ENCODE data around the gene AGL. TPM values are rescaled to one million over a fixed set of nuclear protein-coding genes. Genes with fewer than 3 reads are reported as not detected.
"Not testable (repeated sequence)": the region's sequence is repeated elsewhere in the genome, so short reads cannot be mapped to it uniquely, and the experiment has no call there.

The AGL gene
- total RNA-seq, 2 donors from 2014 or later, result 20.2 to 45.4 TPM

GRCh38 chr1:99955375-99955774 is 105.2 kb downstream of the AGL start:
- no peak overlapping the region for H3K27ac ChIP-seq
- DNase-seq (ENCODE audit: low spot score), result no peak
- H3K4me1 ChIP-seq, result no peaks in the 10 kb centered on the region
- TF ChIP-seq, protein P1, sequence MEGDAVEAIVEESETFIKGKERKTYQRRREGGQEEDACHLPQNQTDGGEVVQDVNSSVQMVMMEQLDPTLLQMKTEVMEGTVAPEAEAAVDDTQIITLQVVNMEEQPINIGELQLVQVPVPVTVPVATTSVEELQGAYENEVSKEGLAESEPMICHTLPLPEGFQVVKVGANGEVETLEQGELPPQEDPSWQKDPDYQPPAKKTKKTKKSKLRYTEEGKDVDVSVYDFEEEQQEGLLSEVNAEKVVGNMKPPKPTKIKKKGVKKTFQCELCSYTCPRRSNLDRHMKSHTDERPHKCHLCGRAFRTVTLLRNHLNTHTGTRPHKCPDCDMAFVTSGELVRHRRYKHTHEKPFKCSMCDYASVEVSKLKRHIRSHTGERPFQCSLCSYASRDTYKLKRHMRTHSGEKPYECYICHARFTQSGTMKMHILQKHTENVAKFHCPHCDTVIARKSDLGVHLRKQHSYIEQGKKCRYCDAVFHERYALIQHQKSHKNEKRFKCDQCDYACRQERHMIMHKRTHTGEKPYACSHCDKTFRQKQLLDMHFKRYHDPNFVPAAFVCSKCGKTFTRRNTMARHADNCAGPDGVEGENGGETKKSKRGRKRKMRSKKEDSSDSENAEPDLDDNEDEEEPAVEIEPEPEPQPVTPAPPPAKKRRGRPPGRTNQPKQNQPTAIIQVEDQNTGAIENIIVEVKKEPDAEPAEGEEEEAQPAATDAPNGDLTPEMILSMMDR (IDR thresholded peaks at IDR 0.05), result no peak
- H3K4me3 ChIP-seq, result no peak overlapping the region
- H3K9me3 ChIP-seq, result peaks cover 0 to 3% of the 10 kb centered on the region in 2 donors
- H3K27me3 ChIP-seq, result no peaks in the 10 kb centered on the region
- H3K36me3 ChIP-seq, result no peaks in the 10 kb centered on the region

DNA sequence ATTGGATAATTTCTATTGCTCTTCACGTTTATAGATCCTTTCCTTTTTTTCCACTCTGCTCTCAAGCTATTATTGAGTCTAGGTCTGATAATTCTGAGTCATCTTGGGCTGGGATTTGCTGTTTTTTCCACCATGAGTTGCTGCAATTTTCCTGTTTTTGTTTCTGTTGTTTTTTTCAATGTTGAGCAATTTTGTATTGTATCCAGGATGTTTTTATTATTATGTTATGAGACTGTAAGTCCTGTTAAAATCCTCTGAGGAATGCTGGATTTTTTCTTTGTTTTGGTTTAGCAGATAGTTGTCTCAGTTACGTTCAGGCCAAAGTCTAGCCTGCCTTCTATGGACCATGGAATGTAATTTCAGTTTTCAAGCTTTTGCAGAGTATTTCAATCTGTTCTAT is 106.6 kb downstream of the AGL start:
- H3K9me3 ChIP-seq, result peaks cover 0 to 3% of the 10 kb centered on the region in 2 donors
- H3K27ac ChIP-seq, result peak overlapping the region in 1 of 2 donors; percentile 40
- no peak overlapping the region for H3K4me3 ChIP-seq
- TF ChIP-seq, protein P1 (IDR thresholded peaks at IDR 0.05), result no peak
- H3K27me3 ChIP-seq, result no peaks in the 10 kb centered on the region
- no peaks in the 10 kb centered on the region for H3K36me3 ChIP-seq
- no peak for DNase-seq (ENCODE audit: low spot score)
- H3K4me1 ChIP-seq, result no peaks in the 10 kb centered on the region

- Histone ChIP-seq H3K4me3 (no peak overlapping the region), H3K27me3 (no peaks in the 10 kb centered on the region), H3K4me1 (no peaks in the 10 kb centered on the region), H3K27ac (no peak overlapping the region), H3K36me3 (no peaks in the 10 kb centered on the region), H3K9me3 (peaks cover 0 to 3% of the 10 kb centered on the region in 2 donors)
- TF ChIP-seq, protein P1 (IDR thresholded peaks at IDR 0.05), result no peak
- DNase-seq (ENCODE audit: low spot score), result no peak
Observed at GRCh38 chr1:99957818-99958217, 107.7 kb downstream of the AGL start.

DNA sequence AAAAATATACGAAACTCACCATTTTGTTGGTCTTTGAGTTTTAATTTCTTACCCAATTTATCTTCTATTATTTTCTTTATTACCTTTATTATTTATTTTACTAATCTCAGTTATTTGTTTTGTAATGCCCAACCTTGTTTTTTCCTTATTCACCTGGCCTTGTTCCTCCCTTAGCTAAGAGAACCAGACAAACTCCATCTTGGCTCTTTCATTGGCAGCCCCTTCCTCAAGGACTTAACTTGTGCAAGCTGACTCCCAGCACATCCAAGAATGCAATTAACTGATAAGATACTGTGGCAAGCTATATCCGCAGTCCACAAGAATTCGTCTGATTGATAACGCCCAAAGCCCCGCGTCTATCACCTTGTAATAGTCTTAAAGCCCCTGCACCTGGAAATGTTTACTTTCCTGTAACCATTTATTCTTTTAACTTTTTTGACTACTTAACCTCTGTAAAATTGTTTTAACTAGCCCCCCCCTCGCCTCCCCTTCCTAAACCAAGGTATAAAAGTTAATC is 109.1 kb downstream of the AGL start:
- not testable (repeated sequence) for DNase-seq (ENCODE audit: low spot score); H3K27me3 ChIP-seq; H3K36me3 ChIP-seq; H3K4me3 ChIP-seq; H3K27ac ChIP-seq; H3K4me1 ChIP-seq; H3K9me3 ChIP-seq

GRCh38 chr1:99960260-99960659 is 110.1 kb downstream of the AGL start:
- DNase-seq (ENCODE audit: low spot score); H3K9me3 ChIP-seq; H3K4me1 ChIP-seq; H3K4me3 ChIP-seq; H3K36me3 ChIP-seq; H3K27ac ChIP-seq; H3K27me3 ChIP-seq: not testable (repeated sequence)

DNA sequence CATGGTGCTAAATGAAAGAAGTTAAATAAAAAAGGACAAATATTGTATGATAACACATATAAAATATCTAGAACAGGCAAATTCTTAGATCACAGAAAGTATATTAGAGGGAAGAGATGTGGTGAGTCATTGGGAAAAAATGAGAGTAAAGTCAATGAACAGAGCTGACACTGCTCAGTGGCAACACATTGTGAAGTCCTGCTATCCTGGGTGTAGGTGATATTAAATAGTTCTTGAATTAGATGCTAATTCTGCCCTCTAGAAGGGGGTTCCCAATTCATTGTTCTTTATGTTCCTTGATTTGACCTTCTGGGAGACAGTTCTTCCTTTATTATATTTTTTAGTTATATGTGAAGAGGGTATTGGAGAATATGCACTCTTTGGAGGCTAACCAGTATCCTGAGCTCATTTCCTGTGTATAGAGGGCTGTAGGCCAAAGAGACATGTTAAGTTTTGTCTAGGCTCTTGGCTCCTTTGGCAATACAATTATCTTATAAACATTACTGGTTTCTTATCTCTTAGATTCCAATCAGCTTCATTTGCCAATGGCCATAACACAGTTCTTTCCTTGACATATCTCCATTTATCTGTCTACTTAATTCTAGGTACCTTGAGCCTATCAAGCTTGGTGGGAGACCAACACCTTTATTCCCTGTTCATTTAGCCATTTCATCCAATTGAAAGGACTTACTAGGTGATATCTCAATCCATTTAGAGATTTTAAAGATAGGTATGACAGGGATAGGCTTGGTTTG is 113.1 kb downstream of the AGL start:
- H3K9me3 ChIP-seq, result no peaks in the 10 kb centered on the region
- no peaks in the 10 kb centered on the region for H3K4me1 ChIP-seq
- no peak overlapping the region for H3K4me3 ChIP-seq
- no peak for DNase-seq (ENCODE audit: low spot score)
- H3K27me3 ChIP-seq, result no peaks in the 10 kb centered on the region
- H3K27ac ChIP-seq, result no peak overlapping the region
- H3K36me3 ChIP-seq, result no peaks in the 10 kb centered on the region
- TF ChIP-seq, protein P1 (IDR thresholded peaks at IDR 0.05), result no peak

DNA sequence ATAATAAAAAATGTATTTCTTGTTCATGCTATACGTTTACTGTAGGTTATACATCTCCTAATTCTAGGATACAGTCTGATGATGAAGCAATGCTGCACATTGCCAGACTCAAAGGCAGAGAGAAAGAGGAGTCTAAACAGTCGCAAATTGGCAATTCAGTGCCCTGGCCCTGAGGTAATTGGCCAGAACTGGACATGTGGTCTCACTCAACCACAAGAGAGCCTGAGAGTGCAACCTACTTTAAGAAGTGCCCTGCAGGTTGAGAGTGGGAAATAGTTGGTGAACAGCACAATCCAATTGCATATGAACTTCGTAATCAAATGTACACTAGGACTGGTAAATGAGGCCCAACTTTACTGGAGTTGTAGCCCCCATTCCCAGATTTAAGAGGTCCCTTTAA is 114.6 kb downstream of the AGL start:
- Histone ChIP-seq H3K27me3 (no peaks in the 10 kb centered on the region), H3K36me3 (no peaks in the 10 kb centered on the region), H3K4me1 (peaks cover 0 to 6% of the 10 kb centered on the region in 2 donors), H3K27ac (no peak overlapping the region), H3K4me3 (no peak overlapping the region), H3K9me3 (no peaks in the 10 kb centered on the region)
- no peak for DNase-seq (ENCODE audit: low spot score)
- TF ChIP-seq, protein P1 (IDR thresholded peaks at IDR 0.05), result no peak
